ENCODE results near the gene CTCFL.

DNA sequence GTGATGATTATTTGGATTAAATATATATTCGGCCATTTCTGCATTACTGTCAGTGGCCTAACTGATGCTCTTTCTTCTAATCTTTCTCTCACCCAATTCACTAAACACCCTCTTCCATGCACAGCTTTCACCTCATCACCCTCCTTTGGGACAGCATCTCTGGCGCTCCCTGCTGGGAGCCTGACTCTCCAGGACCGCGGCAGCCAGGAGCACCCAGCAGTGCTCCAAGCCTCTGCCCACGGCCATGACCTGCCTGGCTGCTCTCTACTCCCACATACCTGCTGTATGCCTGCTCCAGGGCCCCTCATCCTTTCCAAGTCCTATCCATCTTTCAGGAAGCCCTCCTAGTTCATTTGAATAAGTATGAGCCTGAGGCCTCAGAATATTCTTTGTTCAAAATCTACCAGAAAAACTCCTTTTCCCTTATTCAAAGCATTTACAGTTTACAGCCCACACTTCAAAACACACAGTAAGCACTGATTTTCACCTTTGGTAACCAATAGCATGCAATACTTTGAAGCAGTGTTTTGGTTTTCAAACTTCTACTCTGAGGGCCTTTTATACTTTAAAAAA, 15.2 kb downstream of the CTCFL start:
- TF ChIP-seq, protein P1, sequence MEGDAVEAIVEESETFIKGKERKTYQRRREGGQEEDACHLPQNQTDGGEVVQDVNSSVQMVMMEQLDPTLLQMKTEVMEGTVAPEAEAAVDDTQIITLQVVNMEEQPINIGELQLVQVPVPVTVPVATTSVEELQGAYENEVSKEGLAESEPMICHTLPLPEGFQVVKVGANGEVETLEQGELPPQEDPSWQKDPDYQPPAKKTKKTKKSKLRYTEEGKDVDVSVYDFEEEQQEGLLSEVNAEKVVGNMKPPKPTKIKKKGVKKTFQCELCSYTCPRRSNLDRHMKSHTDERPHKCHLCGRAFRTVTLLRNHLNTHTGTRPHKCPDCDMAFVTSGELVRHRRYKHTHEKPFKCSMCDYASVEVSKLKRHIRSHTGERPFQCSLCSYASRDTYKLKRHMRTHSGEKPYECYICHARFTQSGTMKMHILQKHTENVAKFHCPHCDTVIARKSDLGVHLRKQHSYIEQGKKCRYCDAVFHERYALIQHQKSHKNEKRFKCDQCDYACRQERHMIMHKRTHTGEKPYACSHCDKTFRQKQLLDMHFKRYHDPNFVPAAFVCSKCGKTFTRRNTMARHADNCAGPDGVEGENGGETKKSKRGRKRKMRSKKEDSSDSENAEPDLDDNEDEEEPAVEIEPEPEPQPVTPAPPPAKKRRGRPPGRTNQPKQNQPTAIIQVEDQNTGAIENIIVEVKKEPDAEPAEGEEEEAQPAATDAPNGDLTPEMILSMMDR (conservative IDR thresholded peaks at IDR 0.05; ENCODE audit: low read depth, low read length), result peak; percentile 41
- no peak for TF ChIP-seq EZH2 (IDR thresholded peaks at IDR 0.05; ENCODE audit: borderline replicate concordance, low read depth, low read length, poor library complexity, severe bottlenecking)

Measured in A673 (cell line).